Bronchial epithelial cell (primary cell): ENCODE measurements around the gene KLHL33. TPM values are rescaled to one million over a fixed set of nuclear protein-coding genes. Genes with fewer than 3 reads are reported as not detected.
A peak's percentile ranks its signal among the peaks of the same experiment; 100 is the strongest.

Experiments used
- DNase-seq: peaks from one replicate; pipeline ENCODE4 v3.0.0-alpha.2; 2010; ENCODE audit warnings: low read depth
- FAIRE-seq: peaks from 2 replicates; lab custom pipeline; 2011; peaks lifted over from hg19 to GRCh38; lab: Jason Lieb, UNC
- H3K27me3 ChIP-seq: 2 replicates; pipeline ENCODE4 v1.5.1; 2011; ENCODE audit warnings: low read length; ENCODE audit not compliant: control insufficient read depth, insufficient read depth
- H3K36me3 ChIP-seq: 2 replicates; pipeline ENCODE4 v1.5.1; 2011; ENCODE audit warnings: low read length; ENCODE audit not compliant: control insufficient read depth, insufficient read depth
- H3K4me3 ChIP-seq: 2 replicates; pipeline ENCODE4 v1.5.1; 2011; ENCODE audit warnings: mild to moderate bottlenecking, low read depth, low read length, control low read depth
- total RNA-seq: library from RNA; depleted of rRNA; stranded (reverse); fragments of >200 nt; gene quantifications from 2 replicates; pipeline ENCODE4 v1.2.1, GENCODE V29; 2014
- TF ChIP-seq, protein P1 (sequence below): IDR thresholded peaks from 2 replicates; pipeline ENCODE4 v1.5.1; 2011; ENCODE audit warnings: mild to moderate bottlenecking, moderate library complexity, low read length, control low read depth, inconsistent platforms; ENCODE audit not compliant: insufficient read depth, severe bottlenecking

Gene KLHL33
- total RNA-seq, 1 donor from 2014 or later = not detected

DNA sequence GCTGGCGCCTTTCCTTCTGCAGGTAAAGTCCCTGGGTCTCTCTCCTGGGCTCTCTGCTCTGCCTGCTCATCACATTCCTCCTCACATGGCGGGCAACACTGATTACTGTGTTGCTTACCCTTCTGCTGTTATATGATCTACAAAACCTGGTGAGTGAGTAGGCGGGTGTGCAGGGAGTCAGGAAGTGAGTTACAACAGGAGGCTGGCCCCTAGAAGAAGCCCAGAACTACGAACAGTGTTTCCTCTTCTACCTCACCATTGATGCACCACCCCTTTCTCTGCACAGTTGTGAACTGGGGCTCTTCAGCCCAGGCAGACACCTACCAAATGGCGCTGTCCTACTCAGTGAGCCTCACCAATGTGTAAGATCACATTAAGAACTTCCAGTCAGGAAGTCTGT lies 4.9 kb upstream of the KLHL33 start:
- FAIRE-seq (no peak), DNase-seq (peak; percentile 27)
- no peaks in the 10 kb centered on the region for H3K36me3 ChIP-seq
- TF ChIP-seq, protein P1, sequence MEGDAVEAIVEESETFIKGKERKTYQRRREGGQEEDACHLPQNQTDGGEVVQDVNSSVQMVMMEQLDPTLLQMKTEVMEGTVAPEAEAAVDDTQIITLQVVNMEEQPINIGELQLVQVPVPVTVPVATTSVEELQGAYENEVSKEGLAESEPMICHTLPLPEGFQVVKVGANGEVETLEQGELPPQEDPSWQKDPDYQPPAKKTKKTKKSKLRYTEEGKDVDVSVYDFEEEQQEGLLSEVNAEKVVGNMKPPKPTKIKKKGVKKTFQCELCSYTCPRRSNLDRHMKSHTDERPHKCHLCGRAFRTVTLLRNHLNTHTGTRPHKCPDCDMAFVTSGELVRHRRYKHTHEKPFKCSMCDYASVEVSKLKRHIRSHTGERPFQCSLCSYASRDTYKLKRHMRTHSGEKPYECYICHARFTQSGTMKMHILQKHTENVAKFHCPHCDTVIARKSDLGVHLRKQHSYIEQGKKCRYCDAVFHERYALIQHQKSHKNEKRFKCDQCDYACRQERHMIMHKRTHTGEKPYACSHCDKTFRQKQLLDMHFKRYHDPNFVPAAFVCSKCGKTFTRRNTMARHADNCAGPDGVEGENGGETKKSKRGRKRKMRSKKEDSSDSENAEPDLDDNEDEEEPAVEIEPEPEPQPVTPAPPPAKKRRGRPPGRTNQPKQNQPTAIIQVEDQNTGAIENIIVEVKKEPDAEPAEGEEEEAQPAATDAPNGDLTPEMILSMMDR = peak; percentile 38
- H3K4me3 ChIP-seq = no peak overlapping the region
- no peaks in the 10 kb centered on the region for H3K27me3 ChIP-seq

DNA sequence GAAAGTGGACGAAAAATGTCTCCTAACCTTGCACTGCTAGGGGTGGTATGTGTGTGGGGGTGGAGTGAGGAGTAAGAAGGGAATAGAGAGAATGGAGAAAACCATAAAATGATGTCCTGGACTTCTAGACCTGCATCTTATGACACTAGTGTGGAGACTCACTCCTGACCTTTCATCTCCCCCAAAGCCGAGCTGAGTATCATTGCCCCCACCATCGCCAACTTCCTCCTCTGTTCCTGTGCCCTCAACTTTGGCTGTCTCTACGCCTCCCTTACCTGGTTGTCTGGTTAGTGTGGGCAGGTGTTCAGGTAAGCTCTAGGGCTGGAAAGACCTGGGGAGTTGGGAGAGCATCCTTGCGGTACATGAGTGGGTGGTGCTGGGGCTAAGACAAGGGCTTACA lies 4.5 kb upstream of the KLHL33 start:
- no peak for FAIRE-seq
- TF ChIP-seq, protein P1 = no peak

GRCh38 chr14:20438664-20439063 lies 2.7 kb upstream of the KLHL33 start:
- TF ChIP-seq, protein P1 = no peak
- Histone ChIP-seq H3K36me3 (no peaks in the 10 kb centered on the region), H3K4me3 (no peak overlapping the region), H3K27me3 (peaks cover 2% of the 10 kb centered on the region)
- DNase-seq = no peak
- FAIRE-seq = no peak

More for the DNA sequence above, 4.5 kb upstream of the KLHL33 start:
- no peak for DNase-seq
- H3K4me3 ChIP-seq = no peak overlapping the region
- H3K36me3 ChIP-seq = no peaks in the 10 kb centered on the region
- H3K27me3 ChIP-seq = peaks cover 2% of the 10 kb centered on the region

DNA sequence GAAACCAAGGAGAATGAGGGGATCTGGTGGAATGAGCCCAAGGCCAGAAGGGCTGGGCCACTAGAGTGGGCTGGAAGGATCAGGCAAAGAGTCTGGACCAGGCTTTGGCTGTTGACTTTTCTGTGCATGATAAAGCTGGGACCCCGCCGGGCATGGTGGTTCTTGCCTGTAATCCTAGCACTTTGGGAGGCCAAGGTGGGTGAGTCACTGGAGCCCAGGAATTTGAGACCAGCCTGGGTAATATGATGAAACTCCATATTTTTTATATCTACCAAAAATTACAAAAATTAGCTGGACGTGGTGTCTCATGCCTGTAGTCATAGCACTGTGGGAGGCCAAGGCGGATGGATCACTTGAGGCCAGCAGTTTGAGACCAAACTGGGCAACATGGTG lies 393 bp upstream of the KLHL33 start:
- FAIRE-seq = no peak
- peak; percentile 55 for DNase-seq
- peaks cover 2% of the 10 kb centered on the region for H3K27me3 ChIP-seq
- H3K36me3 ChIP-seq = no peaks in the 10 kb centered on the region
- TF ChIP-seq, protein P1 = no peak
- H3K4me3 ChIP-seq = no peak overlapping the region

DNA sequence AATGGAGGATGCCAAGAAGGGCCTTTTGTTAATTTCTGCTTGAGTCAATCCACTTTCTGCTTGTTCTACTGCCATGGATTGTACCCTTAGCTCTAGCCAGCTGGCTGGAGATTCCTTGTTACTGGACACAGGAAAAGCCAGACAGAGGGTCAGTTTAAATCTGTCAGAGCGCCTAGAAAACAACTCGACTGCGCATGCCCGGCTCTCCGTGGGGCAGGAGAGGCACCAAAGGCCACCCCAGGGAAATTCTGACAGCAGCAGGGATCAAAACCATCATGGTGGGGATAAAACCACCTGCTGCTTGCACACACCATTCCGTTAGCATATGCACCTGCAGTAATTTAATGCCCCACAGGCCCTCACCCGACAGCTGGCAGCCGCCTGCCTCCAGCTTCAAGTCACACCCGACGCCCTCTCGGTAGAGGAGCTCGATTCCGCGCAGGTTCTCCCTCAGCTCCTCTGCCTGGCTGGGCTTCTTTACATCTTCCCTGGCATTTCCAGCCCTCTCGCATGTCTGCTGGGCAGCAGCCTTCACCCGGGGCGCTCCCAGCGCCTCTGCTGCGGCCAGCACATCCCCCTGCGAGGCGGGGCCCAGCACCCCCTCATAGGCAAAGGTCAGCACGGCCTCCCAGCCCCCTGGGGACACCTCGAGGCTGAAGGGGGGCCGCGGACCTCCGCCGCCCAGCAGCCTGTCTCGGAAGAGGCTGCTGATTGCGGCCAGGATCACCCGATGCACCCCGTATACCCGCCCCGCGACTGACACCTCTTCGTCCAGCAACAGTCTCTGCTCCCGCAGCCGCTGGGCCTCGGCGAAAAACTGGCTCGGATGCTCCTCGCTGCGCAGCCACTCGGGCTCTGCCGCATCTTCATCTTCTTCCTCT lies 1.0 kb downstream of the KLHL33 start:
- Histone ChIP-seq H3K27me3 (peaks cover 2% of the 10 kb centered on the region), H3K36me3 (no peaks in the 10 kb centered on the region), H3K4me3 (no peak overlapping the region)
- DNase-seq (no peak), FAIRE-seq (no peak)
- TF ChIP-seq, protein P1 = no peak
